NCI-H748 treated with DMSO at 0.1 percent for 48 hours (cell line): ENCODE measurements around the gene MAP3K4.

Experiments used
- DNase-seq: peaks from one replicate; lab custom pipeline; 2025; lab: John Stamatoyannopoulos, UW

Gene MAP3K4

DNA sequence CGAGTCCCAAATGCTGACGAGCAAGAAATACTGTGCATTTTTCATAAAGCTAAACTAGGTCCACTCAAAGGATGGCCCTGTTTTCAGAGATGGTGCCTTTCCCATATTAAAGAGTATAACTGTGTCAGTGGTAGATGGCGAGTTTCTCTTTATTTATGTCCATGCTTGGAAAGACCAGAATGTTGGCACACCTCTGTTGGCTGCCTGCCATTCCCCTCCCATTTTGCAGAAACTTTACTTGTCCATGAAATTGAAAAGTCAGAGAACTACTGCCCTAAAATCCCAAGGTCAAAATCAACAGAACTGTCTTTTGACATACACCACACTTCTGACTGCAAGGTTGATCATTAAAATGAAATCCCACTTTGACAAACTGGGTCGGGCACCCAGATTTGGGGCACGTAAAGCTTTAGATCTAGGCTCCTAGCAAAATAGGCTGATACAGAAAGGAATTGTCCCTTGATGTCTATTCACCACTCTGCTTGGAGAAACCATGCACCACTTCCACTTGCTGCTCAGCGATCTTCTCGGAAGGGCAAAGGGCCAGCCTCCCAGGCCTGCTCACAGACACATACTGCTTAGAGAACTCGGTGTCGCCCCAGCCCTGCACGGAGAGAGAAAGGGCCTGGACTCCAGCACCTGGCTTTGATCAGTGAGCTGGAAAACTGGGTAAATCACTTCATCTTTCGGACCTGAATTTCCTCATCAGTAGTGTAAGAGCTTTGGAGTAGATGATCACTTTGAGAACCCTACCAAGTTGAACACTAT, 152.3 kb downstream of the MAP3K4 start:
- DNase-seq = no peak

DNA sequence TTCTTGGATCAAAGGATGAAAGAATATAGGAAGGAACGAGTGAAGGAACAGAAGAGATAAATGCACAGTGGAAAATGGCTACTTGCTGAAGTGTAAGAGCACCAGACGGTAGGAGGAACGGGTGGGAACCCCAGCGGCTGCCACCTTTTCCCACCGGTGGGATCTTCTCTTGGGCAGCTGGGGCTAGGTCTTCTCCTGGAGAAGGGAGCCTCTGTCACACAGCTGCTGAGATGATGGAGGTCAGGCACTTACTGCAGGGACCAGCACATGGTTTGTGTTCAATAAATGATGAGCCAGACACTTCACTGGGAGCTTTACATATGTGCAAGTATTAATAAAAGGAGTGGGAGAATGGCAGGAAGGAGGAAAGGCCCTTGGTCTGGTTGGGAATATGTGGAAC, 158.6 kb downstream of the MAP3K4 start:
- no peak for DNase-seq

DNA sequence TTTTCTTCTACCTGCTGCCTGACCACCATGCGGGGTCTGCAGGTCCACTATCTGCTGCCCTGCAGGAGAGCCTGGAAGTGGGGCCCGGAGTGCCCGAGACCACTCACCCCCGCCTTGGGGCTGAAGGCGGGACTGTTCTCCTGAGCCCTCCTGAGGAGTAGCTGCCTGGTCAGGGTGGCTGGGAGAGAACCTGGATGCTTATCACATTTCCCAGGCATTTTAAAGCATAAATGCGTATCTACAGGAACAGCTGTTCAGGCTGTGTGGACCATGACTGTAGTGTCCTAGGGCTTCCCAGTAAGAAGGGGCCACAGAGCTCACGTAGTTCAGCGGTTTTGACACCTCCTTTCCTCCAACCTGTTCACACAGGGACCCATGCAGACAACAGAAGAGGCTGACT, 159.0 kb downstream of the MAP3K4 start:
- DNase-seq = no peak

DNA sequence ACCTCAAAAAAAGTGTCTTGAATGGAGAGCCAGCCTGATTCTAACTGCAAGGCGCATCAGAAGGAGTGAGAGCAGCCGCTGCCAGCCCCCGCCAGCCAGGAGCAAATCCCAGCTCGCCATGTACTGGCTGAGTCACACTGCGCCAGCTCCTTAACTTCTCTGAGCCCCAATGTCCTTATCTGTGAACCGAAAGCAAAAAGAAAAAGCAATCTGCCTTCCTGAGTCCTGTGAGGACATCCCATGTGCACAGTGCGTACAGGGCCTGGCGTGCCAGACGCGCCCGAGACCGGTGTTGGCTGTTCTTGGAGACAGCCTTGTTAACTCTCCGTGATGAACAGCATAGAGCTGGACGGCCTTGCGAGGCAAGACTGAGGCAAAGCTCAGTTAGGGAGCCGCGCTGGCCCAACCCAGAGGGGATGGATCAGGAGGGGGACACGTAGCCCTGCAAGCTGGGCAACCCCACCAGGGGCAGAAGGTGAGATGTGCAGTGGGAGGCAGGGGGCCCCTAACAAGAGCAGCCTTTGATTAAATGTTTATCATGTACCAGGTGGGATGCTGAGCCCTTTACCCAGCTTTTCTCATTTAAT, 159.6 kb downstream of the MAP3K4 start:
- no peak for DNase-seq

DNA sequence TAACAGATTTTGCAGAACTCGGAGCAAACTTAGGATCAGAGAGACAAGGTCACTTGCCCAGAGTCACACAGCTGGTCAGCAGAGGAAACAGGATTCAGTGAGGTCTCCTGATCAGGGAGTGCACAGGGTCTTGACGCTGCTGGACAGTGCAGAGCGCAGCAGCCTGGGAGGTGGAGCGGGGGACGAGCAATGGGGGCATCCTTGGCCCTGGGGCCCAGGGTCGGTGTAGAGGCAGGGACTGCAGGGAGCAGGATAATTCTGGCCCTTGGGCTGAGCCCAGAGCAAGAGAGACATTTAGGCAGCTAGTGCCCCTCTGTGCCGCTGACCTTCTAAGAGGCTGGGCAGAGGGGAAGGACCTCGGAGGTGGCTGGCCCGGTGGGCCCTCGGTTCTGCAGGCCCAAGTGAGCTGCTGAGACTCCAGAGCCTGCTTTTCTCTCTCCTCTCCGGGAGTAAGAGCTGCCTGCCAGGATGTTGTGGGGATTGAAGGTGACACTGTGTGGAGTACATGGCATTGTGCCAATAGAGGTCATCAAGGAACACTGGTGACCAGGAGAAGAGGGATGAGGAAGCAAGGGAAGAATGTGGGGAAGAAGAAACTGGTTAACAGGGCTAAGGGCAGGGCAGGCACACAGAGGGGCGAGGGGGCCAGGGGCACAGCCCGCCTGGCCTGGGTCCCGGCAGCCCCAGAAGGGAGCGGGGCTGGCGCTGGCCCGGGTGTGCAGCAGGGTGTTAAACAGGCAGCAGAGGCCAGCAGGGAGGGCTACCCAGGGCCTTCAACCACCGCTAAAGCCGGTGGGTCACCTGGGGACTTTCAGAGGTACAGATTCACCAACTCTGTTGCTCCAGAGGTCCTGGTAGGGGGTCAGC, 160.3 kb downstream of the MAP3K4 start:
- DNase-seq = no peak

DNA sequence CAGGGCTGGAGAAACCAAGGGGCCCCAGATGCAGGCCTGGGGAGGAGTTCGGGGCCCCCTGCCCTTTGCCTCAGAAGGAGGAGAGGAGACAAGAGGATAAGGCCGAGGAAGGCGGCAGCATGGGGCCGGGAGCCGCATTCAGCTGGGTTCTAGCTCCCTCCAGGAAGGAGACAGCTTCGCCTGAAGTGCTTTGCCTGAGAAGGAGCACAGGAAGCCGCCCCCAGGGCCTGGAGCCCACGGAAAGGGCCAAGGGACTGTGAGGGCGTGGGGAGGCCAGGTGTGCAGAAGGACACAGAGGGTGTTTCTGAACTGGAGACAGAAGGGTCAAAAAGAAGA, 160.9 kb downstream of the MAP3K4 start:
- DNase-seq = no peak

DNA sequence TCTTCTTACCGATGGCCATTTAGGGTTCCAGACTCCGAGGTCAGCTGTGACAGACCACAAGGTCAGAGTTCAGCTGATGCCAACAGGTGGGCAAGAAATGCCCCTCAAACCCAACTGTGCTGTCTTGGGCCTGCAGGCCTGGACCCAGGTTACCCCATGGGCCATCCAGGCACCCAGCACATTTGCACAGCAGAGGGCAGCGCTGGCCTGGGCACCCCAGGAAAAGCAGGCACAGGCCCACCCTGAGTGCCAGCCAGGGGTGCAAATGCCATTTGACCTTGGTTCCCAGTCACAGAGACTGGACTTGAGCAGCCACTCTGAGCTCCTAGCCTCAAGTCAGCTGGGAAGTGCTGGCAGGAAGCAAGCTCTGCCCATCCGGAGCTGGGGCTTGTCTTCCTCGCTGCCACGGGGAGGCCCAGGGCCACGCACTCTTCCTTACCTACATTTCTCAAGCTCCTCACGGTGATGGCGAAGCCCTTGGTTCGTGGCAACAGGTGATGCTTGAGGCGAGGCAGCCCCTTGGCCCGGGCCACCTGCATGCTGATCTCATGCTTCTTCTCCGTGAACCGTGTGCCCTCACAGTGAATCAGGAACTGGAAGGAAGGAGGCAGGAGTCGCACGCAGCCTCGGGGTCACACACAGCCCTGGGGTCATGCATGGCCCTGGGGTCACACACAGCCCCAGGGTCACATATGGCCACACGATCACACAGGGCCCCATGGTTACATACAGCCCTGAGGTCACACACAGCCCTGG, 161.5 kb downstream of the MAP3K4 start:
- no peak for DNase-seq

DNA sequence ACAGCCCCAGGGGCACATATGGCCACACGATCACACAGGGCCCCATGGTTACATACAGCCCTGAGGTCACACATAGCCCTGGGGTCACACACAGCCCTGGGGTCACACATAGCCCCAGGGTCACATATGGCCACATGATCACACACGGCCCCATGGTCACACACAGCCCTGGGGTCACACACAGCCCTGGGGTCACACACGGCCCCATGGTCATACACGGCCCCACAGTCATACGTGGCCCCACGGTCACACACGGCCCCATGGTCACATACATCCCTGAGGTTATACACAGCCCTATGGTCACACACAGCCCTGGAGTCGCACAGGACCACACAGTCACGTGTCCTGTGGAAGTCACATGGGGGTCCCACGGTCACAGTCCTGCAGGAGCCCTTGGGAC, 162.2 kb downstream of the MAP3K4 start:
- no peak for DNase-seq

DNA sequence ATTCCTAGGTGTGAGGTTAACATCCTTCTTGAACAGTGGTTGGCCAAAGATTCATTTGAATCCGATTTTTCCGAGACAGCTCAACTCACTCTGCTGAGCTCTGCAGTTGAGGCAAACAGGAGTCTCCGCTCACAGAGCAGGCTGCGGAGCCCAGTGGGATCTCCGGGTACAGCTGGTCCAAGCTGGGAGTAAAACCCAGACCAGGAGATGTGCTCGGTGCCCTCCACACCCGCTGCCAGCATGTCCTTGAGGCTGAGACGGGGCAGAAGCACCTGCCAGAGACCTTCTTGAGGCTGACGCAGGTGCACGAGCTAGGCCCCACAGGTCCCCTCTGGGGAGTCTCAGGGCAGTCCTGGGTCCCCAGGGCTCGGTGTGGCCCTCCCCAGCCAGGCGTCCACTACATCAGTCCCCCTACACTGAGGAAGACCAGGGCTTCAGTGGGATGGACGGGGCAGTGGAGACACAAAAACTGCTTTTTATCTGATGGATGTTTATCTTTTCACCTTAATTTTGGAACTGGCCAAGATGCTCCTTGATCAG, 163.3 kb downstream of the MAP3K4 start:
- no peak for DNase-seq

DNA sequence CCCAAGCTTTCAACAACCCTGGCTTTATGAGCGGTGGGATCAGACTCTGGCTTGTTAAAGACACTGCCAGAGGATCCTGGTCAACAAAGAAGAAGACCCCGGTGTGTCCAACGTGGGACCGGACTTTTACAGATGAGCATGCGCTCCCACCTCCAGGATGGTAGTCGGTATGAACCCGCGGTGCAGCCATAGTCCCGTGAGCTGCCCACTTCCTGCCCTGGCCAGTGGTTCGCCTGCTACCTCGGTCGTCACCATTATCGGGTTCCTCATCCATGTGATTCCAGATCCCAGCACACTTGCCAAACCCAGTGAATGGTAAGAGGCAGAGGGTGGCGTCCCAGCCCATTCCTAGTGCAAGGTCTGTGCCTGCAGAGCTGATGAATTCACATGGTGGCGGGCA, 169.6 kb downstream of the MAP3K4 start:
- no peak for DNase-seq

DNA sequence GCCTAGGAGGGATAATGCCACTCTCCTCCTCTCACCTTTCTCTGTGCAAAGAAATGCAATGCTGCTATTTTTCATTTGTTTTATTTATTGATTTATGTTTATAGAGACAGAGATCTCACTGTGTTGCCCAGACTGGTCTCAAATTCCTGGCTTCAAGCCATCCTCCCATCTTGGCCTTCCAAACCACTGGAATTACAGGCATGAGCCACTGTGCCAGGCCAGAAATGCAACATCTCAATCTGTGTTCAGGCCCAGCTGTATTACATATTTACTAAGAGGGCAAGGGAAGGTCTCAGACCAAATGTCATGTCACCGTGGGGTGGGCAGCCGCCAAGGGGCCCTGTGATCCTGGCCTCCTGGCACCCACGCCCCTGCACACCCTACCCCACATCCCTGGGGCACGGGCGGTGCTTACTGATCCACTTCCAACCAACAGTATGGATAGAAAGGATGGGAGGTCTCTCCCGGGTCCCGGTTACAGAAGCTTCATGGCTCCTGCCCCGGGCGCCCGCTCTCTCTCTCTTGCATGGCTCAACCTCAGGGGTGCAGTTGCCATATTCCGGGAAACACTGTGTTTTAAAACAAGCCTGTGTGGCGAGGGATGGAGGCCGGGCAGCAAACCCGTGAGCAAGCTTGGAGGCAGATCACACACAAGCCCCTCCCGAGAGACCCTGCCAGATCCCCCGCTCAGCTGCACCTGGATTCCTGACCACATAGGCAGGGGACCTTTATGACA, 170.5 kb downstream of the MAP3K4 start:
- no peak for DNase-seq

DNA sequence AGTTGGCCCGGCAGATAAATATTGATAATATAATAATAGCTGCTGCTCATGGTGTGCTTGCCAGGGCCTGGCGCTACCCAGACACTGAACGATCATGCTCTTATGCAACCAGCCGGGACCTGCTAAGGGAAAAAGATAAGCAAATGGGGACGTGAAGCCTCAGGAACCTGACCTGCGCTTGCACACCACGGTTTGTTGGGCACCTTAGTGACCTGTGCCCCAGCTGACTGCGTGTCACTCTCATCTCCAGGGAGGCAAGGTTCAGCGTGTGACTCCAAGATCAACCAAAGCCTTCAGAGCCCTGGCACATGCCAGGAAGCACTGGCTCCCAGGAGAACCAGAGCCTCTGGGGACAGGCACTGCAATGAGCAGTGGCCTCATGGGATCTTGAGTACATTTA, 171.2 kb downstream of the MAP3K4 start:
- DNase-seq = no peak

DNA sequence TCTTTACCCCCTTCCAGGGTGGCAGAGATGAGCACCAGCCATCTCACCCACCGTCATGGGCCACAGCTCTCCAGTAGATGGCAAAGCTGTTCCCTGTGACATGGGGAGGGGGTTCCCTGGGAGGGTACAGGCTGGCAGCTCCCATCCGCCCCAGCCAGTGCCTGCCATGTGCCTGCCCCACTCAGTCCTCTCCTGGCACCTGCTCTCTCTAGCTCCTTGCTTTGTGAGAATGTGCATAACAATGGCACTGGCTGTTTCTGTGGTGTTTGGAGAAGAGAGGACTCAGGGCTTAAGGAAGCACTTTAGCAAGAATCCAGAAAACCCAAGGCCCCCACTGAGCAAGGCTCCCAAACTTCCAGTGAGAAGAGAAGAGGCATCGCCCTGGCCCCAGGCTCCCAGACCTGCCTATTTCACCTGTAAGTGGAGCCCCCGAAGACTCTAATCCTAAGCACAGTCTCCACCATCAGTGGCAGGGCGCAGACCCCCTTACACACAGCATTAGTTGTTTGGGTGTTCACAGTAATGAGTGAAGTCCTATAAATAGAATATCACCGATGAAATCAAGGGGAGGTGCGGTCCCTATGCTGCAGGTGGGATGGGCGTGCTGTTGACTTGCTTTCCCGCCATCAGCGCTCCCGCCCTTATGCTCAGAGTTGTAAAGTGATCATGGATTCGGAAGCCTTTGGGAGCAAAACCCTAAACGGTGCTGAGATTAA, 172.1 kb downstream of the MAP3K4 start:
- no peak for DNase-seq

DNA sequence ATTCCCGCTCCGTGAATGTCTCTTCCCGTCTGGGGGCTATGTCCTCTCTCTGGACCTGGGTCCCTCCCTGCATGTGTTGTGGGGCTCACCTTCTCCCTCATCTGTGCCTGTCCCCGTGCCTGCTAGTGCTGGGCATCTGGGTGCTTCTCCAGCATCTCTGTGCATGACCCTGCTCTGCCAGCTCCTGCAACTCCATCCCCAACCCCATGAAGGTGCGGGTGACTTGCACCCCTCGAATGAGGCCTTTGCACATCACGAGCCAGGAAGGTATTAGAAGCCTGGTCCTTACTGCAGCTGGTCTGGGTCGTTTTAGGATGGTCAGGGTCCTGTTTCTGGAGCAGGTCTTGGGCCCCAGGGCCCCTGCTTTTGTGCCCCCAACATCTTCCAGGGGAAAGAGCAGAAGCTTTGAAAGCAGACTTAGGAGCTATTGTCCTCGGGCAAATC, 172.6 kb downstream of the MAP3K4 start:
- DNase-seq = no peak

DNA sequence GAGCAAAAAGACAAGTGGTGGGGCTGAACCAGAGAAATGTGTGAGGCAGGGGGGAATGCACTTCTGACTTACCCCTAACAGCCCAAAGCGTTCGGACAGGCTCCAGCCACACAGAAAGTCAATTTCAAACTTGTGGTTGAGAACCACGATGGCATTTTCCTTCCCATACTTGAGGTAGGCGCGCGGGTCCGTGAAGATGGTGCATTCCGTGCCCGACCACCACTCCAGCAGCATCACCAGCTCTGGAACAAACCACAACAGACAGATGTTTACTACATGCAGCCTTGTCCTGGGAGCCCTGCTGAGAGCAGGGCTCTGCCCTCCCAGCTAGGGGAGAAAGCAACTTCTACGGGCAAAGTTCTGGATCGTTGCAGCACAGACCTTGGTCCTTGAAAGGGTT, 174.6 kb downstream of the MAP3K4 start:
- DNase-seq = no peak

DNA sequence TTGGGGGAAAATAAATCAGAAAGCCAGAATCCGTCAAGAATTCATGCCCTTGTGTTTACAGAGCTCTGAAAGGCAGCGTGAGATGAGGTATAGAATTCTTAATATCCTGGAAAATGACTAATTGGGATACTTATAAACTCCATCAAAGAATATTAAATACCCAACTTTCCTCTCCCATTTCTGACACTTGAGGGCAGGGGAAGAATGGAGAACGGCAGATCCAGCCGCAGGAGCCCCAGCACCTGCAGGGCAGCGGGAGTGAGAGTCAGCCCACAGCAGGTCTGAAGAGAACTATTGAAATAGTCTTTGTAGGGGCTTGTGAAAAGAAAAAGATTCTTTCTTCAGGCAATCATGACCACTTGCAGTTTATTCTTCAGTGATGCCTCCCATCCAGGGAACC, 175.1 kb downstream of the MAP3K4 start:
- no peak for DNase-seq
